NCI-H1417 treated with DMSO at 0.1 percent for 48 hours (cell line): ENCODE results near the gene CFAP221.
A peak's percentile ranks its signal among the peaks of the same experiment; 100 is the strongest.
"Not testable (repeated sequence)": the region's sequence is repeated elsewhere in the genome, so short reads cannot be mapped to it uniquely, and the experiment has no call there.

Source experiments
- DNase-seq: peaks from one replicate; lab custom pipeline; 2025; lab: John Stamatoyannopoulos, UW

CFAP221 gene

GRCh38 chr2:119590873-119591272, 46.6 kb downstream of the CFAP221 start:
- no peak for DNase-seq

GRCh38 chr2:119591523-119591922, 47.3 kb downstream of the CFAP221 start:
- no peak for DNase-seq

- no peak for DNase-seq
Observed at GRCh38 chr2:119592436-119592835, 48.2 kb downstream of the CFAP221 start.

GRCh38 chr2:119596638-119597037, 52.4 kb downstream of the CFAP221 start:
- no peak for DNase-seq

GRCh38 chr2:119598596-119599263, 54.5 kb downstream of the CFAP221 start:
- peak; percentile 12 for DNase-seq

GRCh38 chr2:119599384-119599783, 55.1 kb downstream of the CFAP221 start:
- DNase-seq = no peak

- DNase-seq = no peak
Observed at GRCh38 chr2:119605096-119605495, 60.8 kb downstream of the CFAP221 start.

GRCh38 chr2:119606674-119607073, 62.4 kb downstream of the CFAP221 start:
- DNase-seq = no peak

GRCh38 chr2:119608553-119608952, 64.3 kb downstream of the CFAP221 start:
- DNase-seq = no peak

- DNase-seq = no peak
Observed at GRCh38 chr2:119609337-119609736, 65.1 kb downstream of the CFAP221 start.

GRCh38 chr2:119614140-119614539, 69.9 kb downstream of the CFAP221 start:
- DNase-seq = not testable (repeated sequence)

- no peak for DNase-seq
Observed at GRCh38 chr2:119616421-119616820, 72.2 kb downstream of the CFAP221 start.

GRCh38 chr2:119617455-119617854, 73.2 kb downstream of the CFAP221 start:
- DNase-seq = no peak

- not testable (repeated sequence) for DNase-seq
Observed at GRCh38 chr2:119618725-119619124, 74.5 kb downstream of the CFAP221 start.

- DNase-seq = no peak
Observed at GRCh38 chr2:119625226-119625625, 81.0 kb downstream of the CFAP221 start.

- no peak for DNase-seq
Observed at GRCh38 chr2:119629323-119629825, 85.1 kb downstream of the CFAP221 start.

- DNase-seq = no peak
Observed at GRCh38 chr2:119630121-119630520, 85.9 kb downstream of the CFAP221 start.

- no peak for DNase-seq
Observed at GRCh38 chr2:119637371-119637770, 93.1 kb downstream of the CFAP221 start.

- no peak for DNase-seq
Observed at GRCh38 chr2:119638246-119638645, 94.0 kb downstream of the CFAP221 start.

- no peak for DNase-seq
Observed at GRCh38 chr2:119638685-119639554, 94.7 kb downstream of the CFAP221 start.

GRCh38 chr2:119641562-119642258, 97.5 kb downstream of the CFAP221 start:
- no peak for DNase-seq

GRCh38 chr2:119644186-119644585, 99.9 kb downstream of the CFAP221 start:
- DNase-seq = no peak
